IMR-90 (cell line): Measurements from ENCODE around the gene TMED4. TPM values are rescaled to one million over a fixed set of nuclear protein-coding genes. Genes with fewer than 3 reads are reported as not detected.
"Not testable (repeated sequence)": the region's sequence is repeated elsewhere in the genome, so short reads cannot be mapped to it uniquely, and the experiment has no call there.

Experiments
- ATAC-seq: fragments of 200-7000 bp; cut with Tn5 transposase; 2 replicates; pipeline ENCODE4 v1.9.1; 2020; ENCODE audit warnings: low read depth, mild to moderate bottlenecking, moderate library complexity
- BruUV-seq: library from RNA; stranded (reverse); fragments of 400-500 nt; replicated peaks from 2 replicates; lab custom pipeline; 2021; lab: Mats Ljungman, UMichigan
- CTCF ChIA-PET: fragments of 300-600 bp; formaldehyde crosslinking; extraction: SDS; loops from one replicate; lab custom pipeline; 2021; ENCODE audit warnings: antibody characterized with exemption; lab: Yijun Ruan, JAX
- POLR2A ChIA-PET: fragments of 300-600 bp; sonication (Branson Sonifier 250); formaldehyde crosslinking; loops from one replicate; lab custom pipeline; 2022; ENCODE audit warnings: antibody characterized with exemption; ENCODE audit not compliant: unreplicated experiment; lab: Charles Lee
- DNase-seq: peaks from one replicate; pipeline ENCODE4 v3.0.0; 2013
- H2AFZ ChIP-seq: replicated peaks from 2 replicates; pipeline ENCODE3; 2013; ENCODE audit warnings: low read length, mild to moderate bottlenecking; ENCODE audit not compliant: poor library complexity
- H2AK5ac ChIP-seq: 2 replicates; pipeline ENCODE4 v1.6.1; 2013; ENCODE audit warnings: low read depth, low read length, inconsistent platforms
- H2AK9ac ChIP-seq: replicated peaks from 2 replicates; pipeline ENCODE3; 2013; ENCODE audit warnings: mild to moderate bottlenecking, low read depth, low read length, moderate library complexity; ENCODE audit not compliant: poor library complexity
- H2BK120ac ChIP-seq: 2 replicates; pipeline ENCODE4 v1.6.1; 2013; ENCODE audit warnings: low read depth, low read length, inconsistent platforms
- H2BK15ac ChIP-seq: 3 replicates; pipeline ENCODE4 v1.6.1; 2013; ENCODE audit warnings: low read depth, low read length, inconsistent platforms
- H2BK20ac ChIP-seq: 2 replicates; pipeline ENCODE4 v1.6.1; 2013; ENCODE audit warnings: low read depth, mild to moderate bottlenecking, inconsistent platforms, low read length, moderate library complexity
- H2BK5ac ChIP-seq: 2 replicates; pipeline ENCODE4 v1.6.1; 2013; ENCODE audit warnings: mild to moderate bottlenecking, low read depth, low read length, inconsistent platforms; ENCODE audit not compliant: poor library complexity, severe bottlenecking
- H3K14ac ChIP-seq: replicated peaks from 2 replicates; pipeline ENCODE4 v1.6.1; 2013; ENCODE audit warnings: low read depth, low read length, inconsistent platforms
- H3K18ac ChIP-seq: 2 replicates; pipeline ENCODE4 v1.6.1; 2013; ENCODE audit warnings: low read depth, low read length, control low read depth
- H3K23ac ChIP-seq: 2 replicates; pipeline ENCODE4 v1.6.1; 2013; ENCODE audit warnings: low read depth, low read length, inconsistent platforms
- H3K27ac ChIP-seq: 2 replicates; pipeline ENCODE4 v1.5.1; 2013; ENCODE audit warnings: mild to moderate bottlenecking, control low read depth, low read length; ENCODE audit not compliant: insufficient read depth
- H3K27me3 ChIP-seq: 2 replicates; pipeline ENCODE4 v1.6.1; 2013; ENCODE audit warnings: low read length; ENCODE audit not compliant: control insufficient read depth, insufficient read depth
- H3K36me3 ChIP-seq: 2 replicates; pipeline ENCODE4 v1.6.1; 2013; ENCODE audit warnings: low read length, mixed read lengths; ENCODE audit not compliant: control insufficient read depth, insufficient read depth
- H3K4ac ChIP-seq: 2 replicates; pipeline ENCODE4 v1.6.1; 2013; ENCODE audit warnings: low read depth, low read length, inconsistent platforms
- H3K4me1 ChIP-seq: 2 replicates; pipeline ENCODE4 v1.6.1; 2013; ENCODE audit warnings: low read length, mixed read lengths; ENCODE audit not compliant: control insufficient read depth, insufficient read depth
- H3K4me2 ChIP-seq: 2 replicates; pipeline ENCODE4 v1.6.1; 2013; ENCODE audit warnings: low read depth, mild to moderate bottlenecking, control low read depth, low read length, moderate library complexity
- H3K4me3 ChIP-seq: 2 replicates; pipeline ENCODE4 v1.5.1; 2013; ENCODE audit warnings: low read depth, mild to moderate bottlenecking, control low read depth, low read length, moderate library complexity; ENCODE audit not compliant: insufficient read depth
- H3K56ac ChIP-seq: 2 replicates; pipeline ENCODE4 v1.6.1; 2013; ENCODE audit warnings: low read length, inconsistent platforms; ENCODE audit not compliant: insufficient read depth; ENCODE audit errors: extremely low read depth
- H3K79me1 ChIP-seq, 2 experiments: 2 replicates each; pipeline ENCODE4 v1.6.1; 2013; ENCODE audit warnings: low read length in 2 of 2, inconsistent platforms in 1 of 2, low read depth in 1 of 2
- H3K9ac ChIP-seq: 2 replicates; pipeline ENCODE4 v1.6.1; 2013; ENCODE audit warnings: low read depth, low read length, control low read depth
- H3K9me1 ChIP-seq: 2 replicates; pipeline ENCODE4 v1.6.1; 2013; ENCODE audit warnings: low read length, inconsistent platforms; ENCODE audit not compliant: insufficient read depth
- H3K9me3 ChIP-seq: 2 replicates; pipeline ENCODE4 v1.6.1; 2013; ENCODE audit warnings: low read length; ENCODE audit not compliant: control insufficient read depth, insufficient read depth
- H4K20me1 ChIP-seq: 2 replicates; pipeline ENCODE4 v1.6.1; 2013; ENCODE audit warnings: low read length, inconsistent platforms; ENCODE audit not compliant: insufficient read depth
- H4K5ac ChIP-seq: 2 replicates; pipeline ENCODE4 v1.6.1; 2013; ENCODE audit warnings: mild to moderate bottlenecking, low read depth, low read length, control low read depth
- H4K8ac ChIP-seq, 2 experiments: 2 replicates each; pipeline ENCODE4 v1.6.1; 2013; ENCODE audit warnings: low read depth in 2 of 2, low read length in 2 of 2, control low read depth in 1 of 2, inconsistent platforms in 1 of 2
- H4K91ac ChIP-seq: 2 replicates; pipeline ENCODE4 v1.6.1; 2013; ENCODE audit warnings: low read depth, low read length, inconsistent platforms; ENCODE audit not compliant: insufficient read depth
- MAFK ChIP-seq: IDR thresholded peaks from 2 replicates; pipeline ENCODE4 v1.6.1; 2012; ENCODE audit warnings: low read depth, low read length, improper control_type of control experiment
- SMC3 ChIP-seq: fragments of 150-350 bp; IDR thresholded peaks from 2 replicates; pipeline ENCODE4 v1.6.1; 2016; ENCODE audit warnings: low read depth, mild to moderate bottlenecking, antibody characterized with exemption, low read length, moderate library complexity
- WGBS, 2 experiments: methylation state at CpG; one replicate each; pipeline versions ENCODE4 v1.1.5 to v1.1.7; 2013; ENCODE audit warnings: missing lambda C conversion rate in 2 of 2; ENCODE audit not compliant: insufficient read length in 1 of 2; ENCODE audit errors: extremely low coverage in 2 of 2; 5-methylcytosine and 5-hydroxymethylcytosine counted together
- dilution Hi-C: fragments of 300-500 bp; cut with HindIII; formaldehyde crosslinking; loops from one replicate; pipeline ENCODE4 v1.14.3; 2018; ENCODE audit warnings: low sequenced_read_pairs; ENCODE audit not compliant: unreplicated experiment
- in situ Hi-C: fragments of 300-500 bp; cut with MboI; formaldehyde crosslinking; loops from 3 replicates; pipeline ENCODE4 v1.14.3; 2019; ENCODE audit warnings: low sequenced_read_pairs, inconsistent platforms, mixed read lengths
- intact Hi-C: fragments of 100-400 bp; cut with micrococcal nuclease; formaldehyde crosslinking; loops from 2 replicates; pipeline ENCODE4 v1.10.0; 2022
- polyA plus RNA-seq, 3 experiments: library from polyadenylated mRNA; depleted of rRNA; stranded (reverse); fragments of >200 nt; gene quantifications; 2 replicates each; pipeline ENCODE4 v1.2.3, GENCODE V29; 2012; ENCODE audit warnings: low replicate concordance in 1 of 3
- total RNA-seq: library from RNA; depleted of rRNA; stranded (reverse); fragments of >200 nt; gene quantifications from 2 replicates; pipeline ENCODE4 v1.2.3, GENCODE V29; 2012
- TF ChIP-seq, protein P1 (sequence below): fragments of 150-350 bp; IDR thresholded peaks from 2 replicates; pipeline ENCODE4 v1.6.1; 2017; ENCODE audit warnings: mild to moderate bottlenecking, antibody characterized with exemption, low read length, low read depth
- TF ChIP-seq, protein P2 (sequence below): conservative IDR thresholded peaks from 2 replicates; pipeline ENCODE4 v1.5.1; 2012; ENCODE audit warnings: mild to moderate bottlenecking, low read depth, low read length, improper control_type of control experiment

Gene TMED4
- total and polyA plus RNA-seq, 2 of the 4 experiments (the other 2 are of a cell fraction) = 58.6 to 92.7 TPM

DNA sequence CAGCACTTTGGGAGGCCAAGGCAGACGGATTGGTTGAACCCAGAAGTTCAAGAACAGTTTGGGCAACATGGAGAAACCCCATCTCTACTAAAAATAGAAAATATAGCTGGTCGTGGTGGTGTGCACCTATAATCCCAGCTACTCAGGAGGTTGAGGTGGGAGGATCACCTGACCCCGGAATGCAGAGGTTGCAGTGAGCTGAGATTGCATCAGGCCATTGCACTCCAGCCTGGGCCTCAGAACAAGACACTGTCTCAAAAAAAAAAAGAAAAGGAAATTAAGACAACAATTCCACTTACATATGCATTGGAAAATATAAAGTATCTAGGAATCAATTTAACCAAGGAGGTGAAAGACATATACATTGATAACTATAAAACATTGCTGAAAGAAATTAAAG lies 17.2 kb upstream of the TMED4 start:
- Histone ChIP-seq H4K5ac (no peak overlapping the region), H3K79me1 (no peaks in the 10 kb centered on the region), H3K4ac (no peak overlapping the region), H4K20me1 (no peaks in the 10 kb centered on the region), H3K23ac (no peak overlapping the region), H4K91ac (no peak overlapping the region), H3K9ac (no peak overlapping the region), H3K4me1 (0 out of 2 replicates have a peak, but pooled peaks cover 2% of the 10 kb centered on the region), H3K27me3 (peaks cover 3% of the 10 kb centered on the region), H3K27ac (no peak overlapping the region), H2AK5ac (no peak overlapping the region), H3K18ac (no peak overlapping the region), H2AFZ (no peak overlapping the region), H2AK9ac (no peak overlapping the region), H3K4me3 (no peak overlapping the region), H3K9me1 (no peaks in the 10 kb centered on the region), H3K36me3 (no peaks in the 10 kb centered on the region), H2BK120ac (no peak overlapping the region), H3K9me3 (no peaks in the 10 kb centered on the region), H2BK5ac (no peak overlapping the region), H3K56ac (no peak overlapping the region), H2BK15ac (no peak overlapping the region), H3K14ac (no peak overlapping the region), H4K8ac (no peak overlapping the region), H2BK20ac (no peak overlapping the region), H3K4me2 (no peak overlapping the region)
- TF ChIP-seq SMC3 (no peak), MAFK (no peak)
- TF ChIP-seq, protein P1, sequence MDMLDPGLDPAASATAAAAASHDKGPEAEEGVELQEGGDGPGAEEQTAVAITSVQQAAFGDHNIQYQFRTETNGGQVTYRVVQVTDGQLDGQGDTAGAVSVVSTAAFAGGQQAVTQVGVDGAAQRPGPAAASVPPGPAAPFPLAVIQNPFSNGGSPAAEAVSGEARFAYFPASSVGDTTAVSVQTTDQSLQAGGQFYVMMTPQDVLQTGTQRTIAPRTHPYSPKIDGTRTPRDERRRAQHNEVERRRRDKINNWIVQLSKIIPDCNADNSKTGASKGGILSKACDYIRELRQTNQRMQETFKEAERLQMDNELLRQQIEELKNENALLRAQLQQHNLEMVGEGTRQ = no peak
- TF ChIP-seq, protein P2, sequence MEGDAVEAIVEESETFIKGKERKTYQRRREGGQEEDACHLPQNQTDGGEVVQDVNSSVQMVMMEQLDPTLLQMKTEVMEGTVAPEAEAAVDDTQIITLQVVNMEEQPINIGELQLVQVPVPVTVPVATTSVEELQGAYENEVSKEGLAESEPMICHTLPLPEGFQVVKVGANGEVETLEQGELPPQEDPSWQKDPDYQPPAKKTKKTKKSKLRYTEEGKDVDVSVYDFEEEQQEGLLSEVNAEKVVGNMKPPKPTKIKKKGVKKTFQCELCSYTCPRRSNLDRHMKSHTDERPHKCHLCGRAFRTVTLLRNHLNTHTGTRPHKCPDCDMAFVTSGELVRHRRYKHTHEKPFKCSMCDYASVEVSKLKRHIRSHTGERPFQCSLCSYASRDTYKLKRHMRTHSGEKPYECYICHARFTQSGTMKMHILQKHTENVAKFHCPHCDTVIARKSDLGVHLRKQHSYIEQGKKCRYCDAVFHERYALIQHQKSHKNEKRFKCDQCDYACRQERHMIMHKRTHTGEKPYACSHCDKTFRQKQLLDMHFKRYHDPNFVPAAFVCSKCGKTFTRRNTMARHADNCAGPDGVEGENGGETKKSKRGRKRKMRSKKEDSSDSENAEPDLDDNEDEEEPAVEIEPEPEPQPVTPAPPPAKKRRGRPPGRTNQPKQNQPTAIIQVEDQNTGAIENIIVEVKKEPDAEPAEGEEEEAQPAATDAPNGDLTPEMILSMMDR = no peak
- in situ Hi-C loops = loop anchor here (10.0 kb wide), 2 partner anchors 246 to 536 kb away; partner anchors contain the start of gene H2AZ2
- ChIA-PET CTCF (no interaction called here), POLR2A (no interaction called here)
- DNase-seq (no peak), ATAC-seq (no peak)
- WGBS, 2 experiments = no CpG with 5 or more reads among the region's 3 CpGs
- BruUV-seq = no TSS peak
- intact Hi-C loops = no loop called here
- dilution Hi-C loops = no loop called here

DNA sequence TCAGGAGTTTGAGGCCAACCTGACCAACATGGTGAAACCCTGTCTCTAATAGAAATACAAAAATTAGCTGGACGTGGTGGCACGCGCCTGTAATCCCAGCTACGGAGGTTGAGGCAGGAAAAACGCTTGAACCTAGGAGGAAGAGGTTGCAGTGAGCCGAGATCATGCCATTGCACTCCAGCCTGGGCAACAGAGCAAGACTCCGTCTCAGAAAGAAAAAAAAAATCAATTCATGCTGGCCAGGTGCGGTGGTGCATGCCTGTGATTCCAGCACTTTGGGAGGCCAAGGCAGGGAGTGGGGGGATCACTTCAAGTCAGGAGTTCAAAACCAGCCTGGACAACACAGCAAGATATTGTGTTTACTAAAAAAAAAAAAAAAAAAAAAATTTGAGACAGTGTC lies 15.2 kb upstream of the TMED4 start:
- H3K79me1 ChIP-seq, H3K14ac ChIP-seq, H3K27ac ChIP-seq, H3K9me1 ChIP-seq, H2AK9ac ChIP-seq, H3K4ac ChIP-seq, H4K8ac ChIP-seq, H2BK5ac ChIP-seq, BruUV-seq, H3K23ac ChIP-seq, H3K9ac ChIP-seq, intact Hi-C loops, H2AK5ac ChIP-seq, H3K4me3 ChIP-seq, H4K5ac ChIP-seq, POLR2A ChIA-PET, dilution Hi-C loops, H3K4me2 ChIP-seq, H4K20me1 ChIP-seq, H3K9me3 ChIP-seq, H3K27me3 ChIP-seq, H2BK120ac ChIP-seq, CTCF ChIA-PET, DNase-seq, H2AFZ ChIP-seq, H2BK15ac ChIP-seq, H3K36me3 ChIP-seq, H4K91ac ChIP-seq, H2BK20ac ChIP-seq, H3K4me1 ChIP-seq, H3K18ac ChIP-seq, ATAC-seq, H3K56ac ChIP-seq: not testable (repeated sequence)
- 79% methylated on average over 3 of the region's 8 CpGs; no CpG with 5 or more reads in 1 of the 2 experiments for WGBS, 2 experiments
- in situ Hi-C loops = loop anchor here (10.0 kb wide), 2 partner anchors 248 to 538 kb away; partner anchors contain the start of gene H2AZ2
